ENCODE data around the gene ATP9A.
"Not testable (repeated sequence)": the region's sequence is repeated elsewhere in the genome, so short reads cannot be mapped to it uniquely, and the experiment has no call there.

Gene ATP9A

GRCh38 chr20:51725584-51726176 lies 42.5 kb downstream of the ATP9A start:
- no peak for DNase-seq

GRCh38 chr20:51723026-51723425 lies 45.2 kb downstream of the ATP9A start:
- DNase-seq = not testable (repeated sequence)

GRCh38 chr20:51722246-51722645 lies 45.9 kb downstream of the ATP9A start:
- not testable (repeated sequence) for DNase-seq

DNA sequence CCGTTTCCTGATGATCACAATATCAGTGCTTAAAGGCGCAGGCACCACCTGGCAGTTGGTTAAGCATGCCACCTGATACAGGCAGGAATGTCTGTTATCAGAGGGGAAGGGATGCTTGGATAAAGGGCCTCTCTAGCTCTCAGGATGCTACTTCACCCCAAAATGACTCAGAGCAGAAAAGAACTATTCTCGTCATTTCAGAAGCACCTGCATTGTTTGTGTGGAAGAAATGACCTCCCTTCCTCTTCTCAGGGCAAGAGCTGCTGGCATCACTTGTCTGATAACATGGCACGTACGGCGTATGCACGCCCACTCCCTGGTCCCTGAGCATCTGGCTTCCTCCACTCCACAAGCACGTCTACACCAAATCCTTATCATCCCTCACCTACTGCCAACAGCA lies 47.3 kb downstream of the ATP9A start:
- DNase-seq = no peak

- no peak for DNase-seq
These were observed 47.8 kb downstream of the ATP9A start for GRCh38 chr20:51720384-51720783.

DNA sequence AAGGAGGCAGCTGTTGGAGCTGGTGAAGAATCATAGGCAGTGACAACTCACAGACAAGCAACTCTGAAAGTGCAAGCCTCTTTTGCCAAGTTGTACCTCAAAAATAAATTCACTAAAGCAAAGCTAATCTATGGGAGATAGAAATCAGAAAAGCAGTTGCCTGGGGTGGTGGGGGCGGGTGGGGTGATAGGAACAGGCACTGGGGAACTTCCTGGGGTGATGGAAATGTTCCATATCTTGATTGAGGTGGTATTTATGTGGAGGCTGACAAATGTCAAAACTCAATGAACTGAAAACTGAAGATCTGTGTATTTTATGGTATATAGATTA lies 52.4 kb downstream of the ATP9A start:
- no peak for DNase-seq

- no peak for DNase-seq
These were observed 52.9 kb downstream of the ATP9A start for GRCh38 chr20:51715163-51715855.

DNA sequence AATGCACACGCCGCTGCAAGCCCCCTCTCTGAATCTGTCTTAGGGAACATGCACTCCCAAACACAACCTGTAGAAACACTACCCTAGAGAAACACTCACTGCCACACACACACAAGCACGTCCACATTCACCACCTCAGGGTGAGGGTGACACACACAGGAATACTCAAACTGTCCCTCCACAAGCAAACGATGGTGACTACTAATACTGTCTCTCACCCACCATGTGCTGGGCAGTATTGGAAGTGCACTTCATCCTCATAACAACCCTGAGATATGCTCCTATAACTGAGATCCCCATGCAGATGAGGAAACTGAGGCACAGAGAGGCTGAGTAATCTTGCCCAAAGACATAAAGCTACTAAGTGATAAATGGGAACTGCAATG lies 55.0 kb downstream of the ATP9A start:
- DNase-seq = no peak

DNA sequence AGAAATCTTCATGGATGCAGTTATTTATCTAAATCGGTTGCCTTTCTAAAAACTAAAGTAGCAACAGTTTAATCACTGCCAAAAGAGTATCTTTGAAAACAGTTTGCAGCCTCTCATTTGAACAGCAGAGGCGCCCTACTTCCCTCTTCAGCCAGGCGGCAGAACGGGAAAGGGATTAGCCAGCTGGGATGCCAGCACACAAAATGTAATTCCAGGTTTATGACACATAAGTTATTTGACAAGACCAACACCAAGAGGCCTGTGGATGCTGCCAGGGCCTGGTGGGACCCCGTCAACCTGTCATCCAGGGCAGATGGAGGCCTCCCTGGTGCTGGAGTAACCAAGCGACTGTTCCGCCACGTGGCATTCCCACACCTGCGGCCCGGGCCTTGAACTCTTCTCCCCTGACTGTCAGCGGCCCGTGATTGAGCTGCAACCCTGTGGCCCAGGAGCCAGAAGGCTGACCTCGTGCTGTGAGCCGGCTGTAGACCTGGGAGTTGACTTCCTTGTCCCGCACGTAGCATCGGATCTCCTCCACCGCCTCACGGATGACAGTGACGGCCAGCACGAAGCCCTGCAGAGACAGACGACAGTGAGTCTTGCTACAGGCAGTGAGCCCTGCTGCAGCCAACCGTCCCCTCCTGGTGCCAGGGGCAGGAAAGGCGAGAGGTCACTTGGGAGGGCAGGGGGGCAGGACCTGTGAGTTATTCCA lies 55.5 kb downstream of the ATP9A start:
- DNase-seq = no peak

DNA sequence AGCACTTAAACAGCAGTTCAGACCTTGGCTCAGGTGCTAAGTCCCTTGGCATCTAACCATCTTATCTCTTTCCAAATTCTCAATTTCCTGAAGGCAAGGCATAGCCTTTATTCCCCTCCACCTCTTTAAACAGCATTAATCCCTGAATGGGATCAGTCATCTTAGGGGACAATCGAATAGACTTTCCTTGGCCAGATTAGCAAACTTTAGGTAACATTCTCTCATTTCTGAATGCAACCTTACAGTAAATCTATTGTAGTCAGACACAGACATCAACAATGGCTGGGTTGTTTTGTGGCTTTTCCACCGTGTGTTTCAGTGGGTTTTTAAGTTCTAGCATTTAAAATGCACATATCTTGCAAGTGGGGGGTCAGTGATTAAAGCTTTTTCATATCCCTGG lies 56.8 kb downstream of the ATP9A start:
- DNase-seq = no peak

- no peak for DNase-seq
These were observed 57.8 kb downstream of the ATP9A start for GRCh38 chr20:51710361-51710894.

- DNase-seq = no peak
These were observed 62.8 kb downstream of the ATP9A start for GRCh38 chr20:51705400-51705799.

DNA sequence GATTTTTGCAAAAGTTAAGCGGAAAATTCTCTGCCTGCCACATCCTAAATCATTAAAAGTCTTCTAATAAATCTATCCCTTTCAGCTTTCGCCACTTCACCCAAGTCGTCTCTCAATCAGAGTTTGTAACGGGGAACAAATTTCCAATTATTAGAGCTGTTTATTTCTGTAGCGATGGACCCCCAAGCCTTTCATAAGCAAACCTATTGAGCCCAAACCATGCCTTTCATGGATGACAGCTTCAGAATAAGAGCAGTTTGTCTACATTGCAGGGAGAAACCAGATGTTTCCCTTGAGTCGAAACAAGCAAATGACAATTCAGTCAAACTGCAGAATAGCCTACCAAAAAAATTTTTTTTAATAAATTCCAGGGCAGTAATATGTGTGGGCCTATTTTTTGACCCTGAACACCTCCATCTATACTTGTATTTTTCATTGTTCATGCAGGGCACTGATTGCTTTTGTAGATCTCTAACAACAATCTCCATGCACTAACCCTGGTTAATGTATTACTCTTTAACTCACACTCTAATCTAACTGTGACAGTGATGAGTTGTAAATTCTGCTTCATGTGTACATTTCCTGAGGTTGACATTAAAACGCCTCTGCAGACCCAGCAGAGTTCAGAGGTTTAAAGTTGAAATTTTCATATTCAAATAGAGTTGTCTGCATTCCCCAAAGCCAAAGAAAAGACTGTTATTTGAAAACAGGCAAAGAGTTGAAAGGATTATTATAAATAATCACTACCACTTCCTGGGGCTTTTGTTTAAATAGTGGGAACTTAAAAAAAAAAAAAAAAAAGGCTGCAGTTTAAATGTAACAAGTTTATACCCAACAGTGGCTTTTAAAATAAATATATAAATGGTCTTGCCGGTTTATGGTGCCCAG lies 64.5 kb downstream of the ATP9A start:
- no peak for DNase-seq

GRCh38 chr20:51702556-51702955 lies 65.6 kb downstream of the ATP9A start:
- DNase-seq = no peak

GRCh38 chr20:51700809-51701285 lies 67.3 kb downstream of the ATP9A start:
- DNase-seq = no peak

DNA sequence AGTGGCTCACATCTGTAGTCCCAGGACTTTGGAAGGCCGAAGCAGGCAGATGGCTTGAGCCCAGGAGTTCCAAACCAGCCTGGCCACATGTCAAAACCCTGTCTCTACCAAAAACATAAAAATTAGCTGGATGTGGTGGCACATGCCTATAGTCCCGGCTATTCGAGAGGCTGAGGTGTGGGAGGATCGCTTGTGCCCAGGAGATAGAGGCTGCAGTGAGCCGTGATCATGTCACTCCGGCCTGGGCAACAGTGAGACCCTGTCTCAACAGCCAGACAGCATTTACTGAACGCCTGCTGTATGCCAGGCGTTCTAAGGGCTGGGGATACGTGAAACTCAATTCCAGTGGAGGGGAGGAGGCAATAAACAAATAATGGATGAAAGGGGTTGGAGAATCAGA lies 69.9 kb downstream of the ATP9A start:
- DNase-seq = no peak

GRCh38 chr20:51697096-51697826 lies 70.9 kb downstream of the ATP9A start:
- DNase-seq = no peak

- DNase-seq = no peak
These were observed 71.7 kb downstream of the ATP9A start for GRCh38 chr20:51696304-51697071.

DNA sequence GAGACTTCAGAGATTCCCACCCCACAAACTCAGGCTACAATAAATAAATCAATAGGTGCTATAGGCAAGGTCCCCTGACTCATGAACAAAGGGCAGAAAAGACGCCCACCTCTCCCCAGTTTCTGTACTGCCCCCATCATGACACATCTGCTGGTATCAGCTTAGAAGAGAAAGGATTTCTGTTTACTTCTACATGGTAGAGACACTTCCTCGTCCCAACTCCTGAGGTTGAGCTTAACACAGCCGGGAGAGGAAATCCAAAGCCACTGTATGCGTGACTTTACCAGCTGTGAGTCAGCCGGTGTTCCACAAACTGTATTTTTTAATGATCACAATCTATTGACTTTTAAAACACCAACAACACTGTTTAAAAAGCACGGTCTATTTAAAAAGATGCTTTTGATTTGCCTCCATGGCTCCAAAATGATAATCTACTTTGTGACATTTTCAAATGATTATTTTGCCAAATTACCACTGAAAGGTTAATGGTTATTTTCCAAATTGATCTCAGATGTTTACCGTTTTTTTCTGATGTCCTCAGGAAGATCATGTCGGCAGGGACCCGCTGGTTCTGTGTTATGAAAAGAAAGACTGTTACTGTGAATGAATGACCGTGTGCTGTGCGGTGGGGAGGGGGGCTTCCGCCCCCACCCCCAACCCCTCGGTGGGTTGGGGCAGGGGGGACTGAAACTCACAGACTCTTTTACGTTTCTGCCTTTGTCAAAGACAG lies 72.5 kb downstream of the ATP9A start:
- DNase-seq = no peak

GRCh38 chr20:51692806-51693400 lies 75.3 kb downstream of the ATP9A start:
- DNase-seq = no peak

All from activated CD8-positive, alpha-beta memory T cell treated with anti-CD3 and anti-CD28 coated beads for 24 hours (primary cell).